HG03135 (cell line): ENCODE results near the gene NCAPH2.

Experiments used
- ATAC-seq: cut with Tn5 transposase; IDR thresholded peaks from one replicate; pipeline ENCODE4 v1.9.1; 2021; ENCODE audit warnings: mild to moderate bottlenecking, moderate library complexity; ENCODE audit not compliant: unreplicated experiment

Gene NCAPH2

DNA sequence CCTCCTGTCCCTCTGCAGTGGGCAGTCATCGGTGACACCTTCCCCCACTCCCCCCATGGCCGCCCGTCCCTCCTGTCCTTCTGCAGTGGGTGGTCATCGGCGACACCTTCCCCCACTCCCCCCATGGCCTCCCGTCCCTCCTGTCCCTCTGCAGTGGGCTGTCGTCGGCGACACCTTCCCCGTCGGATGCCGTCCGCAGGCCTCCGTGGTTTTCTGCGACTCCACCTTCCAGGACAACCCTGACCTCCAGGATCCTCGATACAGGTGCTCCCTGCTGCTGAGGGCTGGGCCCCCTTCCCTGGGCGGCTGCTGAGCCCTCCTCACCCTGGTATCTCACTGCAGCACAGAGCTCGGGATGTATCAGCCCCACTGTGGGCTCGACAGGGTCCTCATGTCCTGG is 19.1 kb upstream of the NCAPH2 start:
- no peak for ATAC-seq

DNA sequence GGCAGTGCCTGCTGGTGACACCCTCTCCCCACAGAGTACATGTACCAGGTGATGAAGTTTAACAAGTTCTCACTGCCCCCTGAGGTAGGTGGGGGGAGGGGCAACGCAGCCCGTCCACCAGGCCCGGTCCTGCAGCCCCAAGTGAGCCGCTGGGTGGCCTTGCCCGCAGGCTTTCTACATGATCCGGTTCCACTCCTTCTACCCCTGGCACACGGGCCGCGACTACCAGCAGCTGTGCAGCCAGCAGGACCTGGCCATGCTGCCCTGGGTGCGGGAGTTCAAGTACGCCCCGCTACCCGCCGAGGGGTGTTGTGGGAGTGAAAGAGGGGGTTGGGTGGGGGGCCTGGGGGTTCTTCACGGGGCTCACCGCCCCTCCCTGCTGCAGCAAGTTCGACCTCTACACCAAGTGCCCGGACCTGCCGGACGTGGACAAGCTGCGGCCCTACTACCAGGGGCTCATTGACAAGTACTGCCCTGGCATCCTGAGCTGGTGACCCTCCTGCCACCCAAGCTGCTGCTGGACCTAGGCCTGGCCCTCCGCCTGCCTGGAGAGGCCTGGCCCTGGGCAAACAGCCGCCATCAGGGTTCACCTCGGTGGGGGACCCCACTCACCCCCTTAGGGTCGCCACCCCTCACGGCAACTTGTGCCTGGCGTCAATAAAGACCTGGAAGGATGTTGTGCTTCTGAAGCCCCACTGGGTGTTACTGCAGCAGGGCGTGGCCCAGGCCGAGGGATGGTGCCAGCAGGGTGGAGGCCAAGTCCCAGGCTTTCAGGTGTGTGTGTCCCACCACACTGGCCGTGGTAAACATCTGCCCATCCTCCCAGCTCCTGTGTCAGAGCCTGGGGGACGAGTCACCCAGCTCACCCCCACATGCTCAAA is 18.4 kb upstream of the NCAPH2 start:
- no peak for ATAC-seq

DNA sequence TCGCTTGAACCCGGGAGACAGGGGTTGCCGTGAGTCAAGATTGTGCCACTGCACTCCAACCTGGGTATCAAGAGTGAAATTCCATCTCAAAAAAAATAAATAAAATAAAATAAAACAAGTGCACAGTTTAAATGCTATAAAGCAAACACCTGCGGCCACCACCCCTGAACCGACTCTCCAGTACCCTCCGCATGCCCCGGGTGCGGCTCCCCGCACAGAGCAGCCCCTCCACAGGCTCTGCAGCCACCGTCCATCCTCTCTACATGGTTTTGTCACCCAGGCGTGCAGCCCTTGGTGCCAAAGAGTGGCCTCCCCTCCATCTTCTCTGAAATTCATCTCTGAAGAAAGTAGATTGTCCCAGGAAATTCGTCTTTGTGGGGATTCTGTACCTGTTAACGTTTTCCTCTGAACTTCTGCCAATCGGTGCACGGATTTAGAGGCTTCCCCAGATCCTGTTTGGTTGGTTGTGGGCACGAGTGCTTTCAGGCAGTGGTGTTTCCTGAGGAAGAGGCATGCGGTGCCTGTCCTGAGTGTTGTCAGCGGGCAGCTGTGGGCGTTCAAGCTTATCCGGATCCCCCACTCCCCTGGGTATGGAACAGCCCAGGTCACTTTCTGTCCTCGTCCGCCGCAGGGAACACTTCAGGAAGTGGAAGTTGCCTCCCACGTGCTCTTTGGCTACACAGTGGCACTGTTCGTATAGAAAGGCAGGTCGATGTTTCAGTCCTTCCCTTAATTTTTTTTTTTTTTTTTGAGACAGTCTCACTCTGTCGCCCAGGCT is 17.3 kb upstream of the NCAPH2 start:
- no peak for ATAC-seq

DNA sequence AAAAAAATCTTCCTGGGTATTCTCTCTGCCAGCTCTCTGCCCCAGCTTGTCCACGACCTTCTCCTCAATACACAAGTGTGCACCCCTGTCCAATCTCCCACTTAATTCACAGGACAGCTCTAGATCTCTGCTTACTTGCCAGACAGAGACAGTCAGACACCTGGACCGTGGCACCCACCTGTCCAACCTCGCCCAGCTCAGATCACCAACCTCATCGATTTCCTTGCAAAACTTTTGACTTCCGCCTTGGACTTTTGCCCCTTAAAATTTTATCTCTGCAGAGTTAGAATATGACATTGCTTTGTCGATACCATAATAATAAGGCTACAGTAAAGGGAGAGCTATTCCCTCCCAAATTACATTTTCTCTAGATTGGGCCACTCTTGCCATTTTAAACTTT is 10.9 kb upstream of the NCAPH2 start:
- no peak for ATAC-seq

DNA sequence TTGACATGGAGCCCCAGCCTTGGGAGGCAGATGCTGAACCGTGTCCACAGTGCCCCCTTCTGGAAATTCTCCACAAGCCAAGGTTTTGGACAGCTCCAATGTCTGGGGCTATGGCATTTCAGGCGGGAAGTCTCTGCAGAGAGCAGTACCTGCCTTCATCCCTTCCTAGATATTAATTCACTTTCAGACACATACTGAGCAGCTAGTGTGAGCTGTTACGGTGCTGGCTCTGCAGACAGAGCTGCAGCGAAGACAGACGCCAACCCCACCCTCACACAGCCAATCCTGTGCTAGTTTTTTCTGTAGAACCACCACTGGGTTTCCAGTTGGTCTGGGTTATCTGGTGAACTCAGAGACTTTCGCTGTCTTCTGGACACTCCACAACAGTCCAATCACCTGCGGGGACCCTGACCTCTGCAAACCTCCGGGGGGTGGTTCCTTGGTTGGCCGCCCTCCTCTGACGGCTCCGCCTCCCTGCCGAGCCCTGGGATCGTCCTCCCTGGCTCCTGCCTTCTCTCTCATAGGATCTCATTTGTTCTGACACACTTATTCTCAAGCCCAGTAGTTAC is 9.6 kb upstream of the NCAPH2 start:
- ATAC-seq, result no peak

DNA sequence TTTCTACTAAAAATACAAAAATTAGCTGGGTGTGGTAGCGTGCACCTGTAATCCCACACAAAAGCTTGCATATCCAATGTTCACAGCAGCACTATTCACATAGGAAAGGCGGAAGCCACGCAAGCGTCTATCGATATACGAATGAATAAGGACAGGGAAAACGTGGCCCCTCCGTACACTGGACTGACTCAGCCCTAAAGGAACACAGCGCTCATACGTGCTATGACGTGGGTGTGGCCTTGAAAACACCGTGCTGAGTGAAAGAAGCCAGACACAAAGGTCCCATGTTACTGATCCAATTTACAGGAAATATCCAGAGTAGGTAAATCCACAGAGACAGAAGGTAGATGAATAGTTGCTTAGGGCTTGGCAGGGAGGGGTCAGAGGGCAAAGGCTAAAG is 7.6 kb upstream of the NCAPH2 start:
- ATAC-seq, result no peak

DNA sequence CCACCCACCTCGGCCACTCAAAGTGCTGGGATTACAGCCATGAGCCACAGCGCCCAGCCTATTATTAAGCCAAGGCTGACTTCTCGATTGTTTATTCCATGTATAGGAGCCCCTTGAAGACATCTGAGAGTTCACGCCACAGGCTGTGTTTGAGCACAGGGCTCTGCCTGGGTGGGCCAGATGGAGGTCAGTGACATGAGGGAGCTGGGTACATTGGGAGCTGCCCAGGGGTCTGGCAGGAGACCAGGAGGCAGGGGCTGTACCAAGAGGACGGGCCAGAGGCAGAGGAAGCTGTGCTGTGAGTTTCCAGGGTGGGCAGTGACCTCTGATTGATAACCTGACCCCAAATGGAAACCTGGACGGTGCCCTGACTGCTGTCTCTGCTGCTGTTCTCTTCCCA is 5.9 kb upstream of the NCAPH2 start:
- ATAC-seq, result no peak

DNA sequence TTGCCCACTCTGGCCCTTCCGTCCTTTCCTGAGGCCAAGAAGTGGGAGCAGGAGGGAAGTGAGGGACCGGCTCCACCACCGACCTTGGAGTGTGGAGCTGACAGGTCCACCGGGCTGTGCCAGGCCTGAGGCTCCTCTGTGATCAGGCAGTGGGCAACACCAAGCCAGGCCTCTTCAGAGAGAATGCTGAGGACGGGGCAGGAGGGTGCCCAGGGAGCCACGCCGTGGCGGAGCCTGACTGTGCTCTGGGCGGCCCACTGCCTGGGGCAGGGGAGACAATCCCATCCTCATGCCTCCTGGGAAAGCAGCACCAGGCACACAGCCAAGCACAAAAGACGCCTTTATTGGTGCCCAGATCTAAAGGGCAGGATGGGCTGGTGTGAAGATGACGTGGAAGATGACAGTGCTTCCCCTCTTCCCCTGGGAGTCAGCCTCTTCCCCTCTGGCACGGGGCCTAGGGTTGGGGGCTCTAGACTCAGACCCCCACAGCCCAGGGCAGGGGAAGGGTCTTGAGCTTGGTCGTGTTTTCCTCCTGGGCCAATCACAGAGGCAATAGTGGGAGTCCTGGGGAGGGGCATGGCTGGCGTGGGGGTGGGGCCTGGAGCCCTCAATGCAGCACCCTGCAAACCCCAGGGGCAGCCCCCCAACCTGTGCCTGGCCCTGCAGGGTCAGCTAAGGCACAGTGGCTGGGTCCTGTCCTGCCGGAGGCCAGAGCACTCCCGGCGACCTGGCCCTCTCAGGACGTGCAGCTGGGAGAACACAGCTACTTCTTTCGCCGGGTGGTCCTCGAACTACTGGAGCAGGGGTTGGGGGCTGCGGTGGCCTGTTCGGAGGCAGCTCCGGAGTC is 5.2 kb upstream of the NCAPH2 start:
- no peak for ATAC-seq

DNA sequence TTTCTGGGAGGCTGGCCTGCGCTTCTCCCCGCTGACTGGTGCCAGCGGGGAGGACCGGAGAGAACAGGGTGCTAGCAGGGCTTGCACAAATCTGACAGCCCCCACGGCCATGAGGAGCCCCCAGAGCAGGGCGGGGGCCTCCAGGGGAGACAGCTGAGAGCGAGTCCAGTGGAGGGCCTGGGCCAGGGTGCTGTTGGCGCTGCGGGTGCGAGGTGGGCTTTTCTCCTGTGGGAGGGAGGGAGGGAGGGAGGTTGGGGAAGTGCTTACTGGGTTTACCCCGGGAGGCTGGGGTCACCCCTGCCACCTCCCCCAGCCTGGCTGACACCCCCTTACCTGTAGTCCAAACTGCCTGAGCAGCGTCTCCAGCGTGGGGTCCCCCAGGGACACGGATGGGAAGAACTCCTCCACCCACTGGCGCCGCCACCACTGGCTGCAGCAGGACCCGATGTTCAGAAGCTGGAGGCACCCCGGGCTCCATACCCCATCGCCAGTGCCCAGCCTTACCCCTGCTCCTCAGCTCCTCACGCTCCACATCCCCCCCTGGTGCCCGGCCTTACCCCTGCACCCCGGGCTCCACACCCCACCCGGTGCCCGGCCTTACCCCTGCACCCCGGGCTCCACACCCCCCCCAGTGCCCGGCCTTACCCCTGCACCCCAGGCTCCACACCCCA is 4.4 kb upstream of the NCAPH2 start:
- ATAC-seq, result no peak

DNA sequence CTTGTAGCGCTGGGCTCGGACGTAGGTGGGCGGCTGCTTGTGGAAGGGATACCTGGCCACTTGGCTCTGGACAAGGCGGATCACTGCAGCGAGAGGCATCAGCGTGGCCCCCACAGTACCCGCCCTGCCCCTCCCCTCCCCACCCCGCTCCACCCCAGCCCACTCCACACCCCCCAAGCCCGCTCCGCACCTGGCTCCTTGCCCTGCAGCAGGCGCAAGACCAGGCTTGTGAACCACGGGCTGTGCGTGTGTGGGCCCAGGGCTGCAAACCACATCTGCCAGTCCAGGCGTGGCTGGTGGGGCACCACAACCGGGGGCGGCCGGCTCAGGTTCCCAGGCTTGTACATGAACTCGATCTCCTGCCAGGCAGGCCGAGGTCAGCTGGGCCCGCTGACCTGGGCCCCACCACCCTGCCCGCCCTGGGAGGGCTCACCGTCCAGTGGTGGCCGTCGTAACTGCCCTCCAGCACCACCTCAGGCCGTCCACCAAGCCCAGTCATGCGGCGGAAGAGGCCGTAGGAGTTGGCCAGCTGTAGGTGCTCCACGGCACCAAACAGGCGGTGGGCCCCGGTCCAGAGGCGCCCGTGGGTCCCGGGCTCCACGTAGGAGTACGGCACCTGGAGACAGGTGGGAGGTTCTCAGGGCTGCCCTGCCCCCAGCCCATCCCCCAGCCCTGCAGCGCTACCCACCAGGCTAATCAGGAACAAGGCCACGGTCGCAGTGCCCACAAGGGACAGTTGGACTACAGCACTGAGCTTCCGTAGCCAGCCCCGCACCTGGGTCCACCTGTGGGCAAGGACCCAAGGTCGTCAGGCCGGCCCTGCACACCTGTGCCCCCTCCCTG is 3.4 kb upstream of the NCAPH2 start:
- no peak for ATAC-seq

DNA sequence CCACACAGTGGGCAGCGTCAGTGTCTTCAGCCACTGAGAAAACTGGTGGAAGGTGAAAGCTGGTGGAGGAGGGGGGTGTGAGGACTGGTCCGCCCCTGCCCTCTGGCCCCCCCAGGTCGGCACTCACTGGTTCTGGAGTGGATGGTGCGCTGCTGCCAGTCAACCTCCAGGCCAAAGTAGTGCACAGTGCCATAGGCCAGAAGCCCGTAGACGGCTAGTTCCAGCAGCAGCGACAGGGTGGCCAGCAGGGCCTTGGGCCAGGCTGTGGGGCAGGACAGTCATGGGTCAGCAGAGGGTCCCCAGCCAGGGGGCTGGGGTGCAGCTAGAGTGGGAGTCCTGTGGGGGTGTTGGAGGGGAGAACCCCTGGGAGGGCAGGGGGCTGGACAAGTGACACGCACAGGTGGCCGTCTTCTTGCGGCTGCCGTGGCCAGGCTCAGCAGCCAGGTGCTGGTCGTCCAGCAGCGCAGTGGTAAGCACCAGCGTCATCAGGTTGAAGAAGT is 2.7 kb upstream of the NCAPH2 start:
- ATAC-seq, result no peak

DNA sequence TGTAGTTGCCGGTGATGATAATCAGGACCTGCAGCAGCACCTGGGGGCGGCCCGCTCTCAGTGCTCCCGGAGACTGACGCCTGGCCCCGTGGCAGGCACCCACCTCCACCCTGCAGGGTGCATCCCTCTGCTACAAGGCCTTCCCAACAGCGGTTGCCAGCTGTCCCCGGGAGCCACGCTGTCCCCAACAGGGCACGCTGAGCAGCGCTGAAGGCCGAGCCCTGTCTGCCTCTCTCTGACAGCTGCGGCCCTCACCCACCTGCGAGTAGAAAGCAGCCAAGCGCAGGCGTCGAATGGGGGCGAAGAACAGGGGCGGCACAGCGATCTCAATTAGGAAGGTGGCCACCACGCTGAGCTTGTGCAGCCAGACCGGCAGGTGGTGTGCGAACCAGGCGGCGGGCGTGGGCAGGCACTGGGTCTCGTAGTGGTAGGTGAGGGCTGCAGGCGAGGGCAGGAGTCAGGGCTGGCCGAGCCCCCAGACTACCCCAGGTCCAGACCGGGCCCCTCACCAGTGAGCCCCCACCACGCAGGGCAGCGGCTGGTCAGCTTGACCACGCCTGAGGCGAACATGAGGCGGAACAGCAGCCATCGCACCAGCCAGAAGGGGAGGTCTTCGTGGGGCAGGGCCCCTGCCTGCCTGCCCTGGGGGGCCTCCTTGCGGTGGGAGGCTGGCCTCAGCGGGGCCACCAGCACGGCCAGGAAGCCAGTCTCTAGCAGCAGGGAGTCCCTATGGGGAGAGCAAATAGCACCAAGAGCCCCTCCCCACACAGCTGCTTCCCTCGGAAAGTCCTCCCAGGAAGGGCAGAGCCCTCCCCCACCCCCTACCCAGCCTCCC is 2.0 kb upstream of the NCAPH2 start:
- no peak for ATAC-seq

DNA sequence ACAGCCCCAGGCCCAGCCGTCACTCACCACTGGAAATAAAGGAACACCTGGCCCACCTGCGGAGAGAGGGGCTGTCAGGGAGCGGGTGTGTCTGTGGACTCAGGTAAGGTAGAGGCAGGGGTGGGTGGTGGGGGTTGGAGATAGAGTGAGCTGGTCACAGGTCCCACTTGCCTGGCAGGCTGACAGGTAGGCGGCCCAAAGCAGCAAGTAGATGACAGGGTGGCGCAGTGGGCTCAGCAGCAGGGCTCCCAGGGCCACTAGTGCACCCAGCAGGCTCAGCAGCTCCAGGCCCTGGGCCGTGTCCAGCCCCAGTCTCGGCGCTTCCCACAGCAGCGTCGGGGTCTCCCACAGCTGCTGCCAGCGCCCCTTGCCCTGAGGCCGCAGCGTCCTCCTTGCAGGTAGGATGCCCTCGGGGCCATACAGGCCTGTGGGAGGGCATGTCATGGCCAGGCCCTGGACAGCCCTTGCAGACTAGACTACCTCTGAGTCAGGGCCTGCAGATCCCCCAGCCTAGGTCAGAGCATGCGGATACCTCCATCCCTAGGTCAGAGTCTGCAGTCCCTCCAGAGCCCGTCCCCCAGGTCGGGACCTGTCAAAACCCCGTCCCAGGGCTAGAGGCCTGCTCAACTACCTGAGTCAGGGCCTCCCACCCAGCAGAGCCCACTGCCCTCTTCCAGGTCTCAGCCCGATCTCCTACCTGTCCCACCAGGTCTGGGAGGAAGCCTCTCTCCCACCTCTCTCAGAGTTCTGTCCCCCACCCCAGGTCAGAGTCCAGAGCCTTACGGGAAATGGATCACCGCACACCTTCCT is 1.2 kb upstream of the NCAPH2 start:
- ATAC-seq, result no peak

DNA sequence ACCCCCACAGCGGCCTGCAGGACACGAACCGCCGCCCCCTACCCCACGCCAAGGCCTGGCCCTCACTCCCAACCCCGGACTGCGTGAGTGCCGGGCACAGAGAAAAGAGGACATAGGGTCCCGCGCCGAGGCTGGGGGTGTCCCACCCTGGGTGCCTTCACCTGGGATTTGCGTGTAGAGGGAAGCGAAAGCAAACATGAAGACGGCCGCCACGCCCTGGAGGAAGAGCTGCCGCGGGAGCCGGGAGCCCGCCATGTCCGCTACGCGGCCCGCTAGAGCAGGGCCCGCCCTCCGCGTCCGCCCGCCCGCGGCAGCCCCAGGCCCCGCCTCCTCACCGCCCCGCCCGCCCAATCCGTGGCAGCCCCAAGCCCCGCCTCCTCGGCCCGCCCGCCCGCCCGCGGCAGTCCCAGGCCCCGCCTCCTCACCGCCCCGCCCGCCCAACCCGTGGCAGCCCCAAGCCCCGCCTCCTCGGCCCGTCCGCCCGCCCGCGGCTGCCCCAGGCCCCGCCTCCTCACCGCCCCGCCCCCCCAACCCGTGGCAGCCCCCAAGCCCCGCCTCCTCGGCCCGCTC is 518 bp upstream of the NCAPH2 start, which contains the start of gene LMF2:
TSS of gene LMF2 (minus strand) at position 282 of the 570 bp plus-strand sequence. CDS start at position 255, 27 bp downstream.
- ATAC-seq, result peak; percentile 50

DNA sequence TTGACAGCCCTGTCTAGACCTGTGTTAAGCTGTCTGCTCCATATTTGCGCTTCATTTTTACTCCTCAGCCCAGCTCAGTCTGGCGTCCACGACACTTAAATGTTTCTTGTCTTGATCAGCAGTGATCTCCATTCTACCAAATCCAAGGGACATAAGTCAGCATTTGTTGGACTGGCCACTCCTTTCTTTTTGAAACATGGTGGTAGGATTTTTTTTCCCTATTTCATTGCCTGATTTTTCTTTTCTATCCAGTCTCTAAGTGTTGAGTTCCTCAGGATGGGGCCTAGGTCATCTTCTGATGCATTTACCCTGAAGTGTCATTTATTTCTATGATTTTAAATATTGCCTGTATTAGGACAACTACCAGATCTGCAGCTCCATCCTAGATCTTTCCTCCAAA is 873 bp downstream of the NCAPH2 start:
- ATAC-seq, result no peak

DNA sequence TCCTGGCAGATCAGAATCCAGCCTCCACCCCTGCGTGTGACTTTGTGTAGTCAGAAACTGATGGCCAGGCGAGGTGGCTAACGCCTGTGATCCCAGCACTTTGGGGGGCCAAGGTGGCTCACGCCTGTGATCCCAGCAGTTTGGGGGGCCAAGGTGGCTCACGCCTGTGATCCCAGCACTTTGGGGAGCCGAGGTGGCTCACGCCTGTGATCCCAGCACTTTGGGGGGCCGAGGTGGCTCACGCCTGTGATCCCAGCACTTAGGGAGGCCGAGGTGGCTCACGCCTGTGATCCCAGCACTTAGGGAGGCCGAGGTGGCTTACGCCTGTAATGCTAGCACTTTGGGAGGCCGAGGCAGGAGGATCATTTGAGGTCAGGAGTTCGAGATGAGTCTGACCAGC is 5.2 kb downstream of the NCAPH2 start:
- ATAC-seq, result no peak

DNA sequence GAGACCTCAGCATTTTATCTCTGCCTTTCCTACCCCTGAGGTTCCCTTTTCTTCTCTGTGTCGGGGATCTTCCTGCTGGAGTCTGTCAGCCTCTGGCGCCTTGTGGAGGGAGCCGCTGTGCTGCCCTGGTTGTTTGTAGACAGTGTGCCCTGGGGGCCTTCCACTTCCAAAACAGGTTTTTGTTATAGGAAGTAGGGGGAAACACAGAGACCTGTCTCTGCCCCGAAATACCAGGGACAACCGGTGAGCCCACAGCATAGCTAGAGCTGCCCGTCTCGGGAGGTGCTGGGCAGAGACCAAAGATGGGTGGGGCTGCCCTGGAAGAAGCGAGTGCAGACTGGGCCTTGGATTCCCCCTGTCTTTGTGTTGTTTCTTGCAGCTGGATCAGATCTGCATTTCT is 8.0 kb downstream of the NCAPH2 start:
- ATAC-seq, result no peak
